ENCODE measurements around the gene C7orf57. TPM values are rescaled to one million over a fixed set of nuclear protein-coding genes. Genes with fewer than 3 reads are reported as not detected.

Gene C7orf57
- total and polyA plus RNA-seq, 2 experiments from 2014 or later, result 0.42 to 2.1 TPM

DNA sequence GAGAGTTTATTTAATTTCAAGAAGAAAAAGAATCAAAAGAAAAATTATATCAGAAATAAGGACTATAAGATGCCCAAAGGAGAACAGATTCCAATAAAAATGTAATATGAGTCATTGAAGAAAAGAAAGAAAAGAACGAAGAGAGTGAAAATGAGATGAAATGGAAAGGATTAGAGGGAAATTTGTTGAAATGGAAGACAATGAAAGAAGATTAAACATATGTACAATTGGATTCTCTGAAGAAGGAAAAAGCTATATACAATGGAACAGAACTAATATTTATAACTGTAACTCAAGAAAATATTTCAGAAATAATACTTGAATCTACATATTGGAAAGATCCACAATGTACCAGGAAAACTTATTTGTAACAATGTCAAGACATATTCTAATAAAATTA, 28.6 kb downstream of the C7orf57 start:
- no peak overlapping the region for H3K4me3 ChIP-seq
- H3K4me2 ChIP-seq, result no peak overlapping the region
- H3K9me2 ChIP-seq (ENCODE audit: insufficient read depth), result no peaks in the 10 kb centered on the region
- no peak overlapping the region for H2AFZ ChIP-seq
- no peaks in the 10 kb centered on the region for H3K79me2 ChIP-seq (replicated peaks; ENCODE audit: insufficient read depth)
- Mint-ChIP-seq H3K9me3 (peaks cover 3% of the 10 kb centered on the region; the same call in 2 of the 3 replicates), H3K27me3 (ENCODE audit: insufficient read depth, low read depth, poor library complexity) (peaks cover 1% of the 10 kb centered on the region), H3K4me3 (no peak overlapping the region), H3K4me1 (no peaks in the 10 kb centered on the region), H3K36me3 (ENCODE audit: low read depth) (no peaks in the 10 kb centered on the region), H3K27ac (no peak overlapping the region)
- no peak overlapping the region for H3K27ac ChIP-seq (ENCODE audit: low read depth)
- DNase-seq (ENCODE audit: low spot score) (no peak), ATAC-seq (no peak)
- TF ChIP-seq EZH2phosphoT487 (IDR thresholded peaks at IDR 0.05; ENCODE audit: unreplicated experiment) (no peak), JUNB (IDR thresholded peaks at IDR 0.05; ENCODE audit: unreplicated experiment) (no peak), POLR2AphosphoS5 (IDR thresholded peaks at IDR 0.05; ENCODE audit: low read depth) (no peak), NANOG (IDR thresholded peaks at IDR 0.05; ENCODE audit: borderline replicate concordance) (no peak), STAT1 (IDR thresholded peaks at IDR 0.05; ENCODE audit: unreplicated experiment) (no peak), ZNF331 (CRISPR knock-in tag; IDR thresholded peaks at IDR 0.05; ENCODE audit: low read depth) (no peak), CREB1 (CRISPR knock-in tag; IDR thresholded peaks at IDR 0.05; ENCODE audit: low read depth) (no peak), ZNF114 (CRISPR knock-in tag; IDR thresholded peaks at IDR 0.05) (no peak), EZH2 (IDR thresholded peaks at IDR 0.05; ENCODE audit: low read depth, unreplicated experiment) (no peak)
- TF ChIP-seq, protein P1, sequence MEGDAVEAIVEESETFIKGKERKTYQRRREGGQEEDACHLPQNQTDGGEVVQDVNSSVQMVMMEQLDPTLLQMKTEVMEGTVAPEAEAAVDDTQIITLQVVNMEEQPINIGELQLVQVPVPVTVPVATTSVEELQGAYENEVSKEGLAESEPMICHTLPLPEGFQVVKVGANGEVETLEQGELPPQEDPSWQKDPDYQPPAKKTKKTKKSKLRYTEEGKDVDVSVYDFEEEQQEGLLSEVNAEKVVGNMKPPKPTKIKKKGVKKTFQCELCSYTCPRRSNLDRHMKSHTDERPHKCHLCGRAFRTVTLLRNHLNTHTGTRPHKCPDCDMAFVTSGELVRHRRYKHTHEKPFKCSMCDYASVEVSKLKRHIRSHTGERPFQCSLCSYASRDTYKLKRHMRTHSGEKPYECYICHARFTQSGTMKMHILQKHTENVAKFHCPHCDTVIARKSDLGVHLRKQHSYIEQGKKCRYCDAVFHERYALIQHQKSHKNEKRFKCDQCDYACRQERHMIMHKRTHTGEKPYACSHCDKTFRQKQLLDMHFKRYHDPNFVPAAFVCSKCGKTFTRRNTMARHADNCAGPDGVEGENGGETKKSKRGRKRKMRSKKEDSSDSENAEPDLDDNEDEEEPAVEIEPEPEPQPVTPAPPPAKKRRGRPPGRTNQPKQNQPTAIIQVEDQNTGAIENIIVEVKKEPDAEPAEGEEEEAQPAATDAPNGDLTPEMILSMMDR (conservative IDR thresholded peaks at IDR 0.05; ENCODE audit: low read depth in 2 of 2), result no peak
- TF ChIP-seq, protein P2, sequence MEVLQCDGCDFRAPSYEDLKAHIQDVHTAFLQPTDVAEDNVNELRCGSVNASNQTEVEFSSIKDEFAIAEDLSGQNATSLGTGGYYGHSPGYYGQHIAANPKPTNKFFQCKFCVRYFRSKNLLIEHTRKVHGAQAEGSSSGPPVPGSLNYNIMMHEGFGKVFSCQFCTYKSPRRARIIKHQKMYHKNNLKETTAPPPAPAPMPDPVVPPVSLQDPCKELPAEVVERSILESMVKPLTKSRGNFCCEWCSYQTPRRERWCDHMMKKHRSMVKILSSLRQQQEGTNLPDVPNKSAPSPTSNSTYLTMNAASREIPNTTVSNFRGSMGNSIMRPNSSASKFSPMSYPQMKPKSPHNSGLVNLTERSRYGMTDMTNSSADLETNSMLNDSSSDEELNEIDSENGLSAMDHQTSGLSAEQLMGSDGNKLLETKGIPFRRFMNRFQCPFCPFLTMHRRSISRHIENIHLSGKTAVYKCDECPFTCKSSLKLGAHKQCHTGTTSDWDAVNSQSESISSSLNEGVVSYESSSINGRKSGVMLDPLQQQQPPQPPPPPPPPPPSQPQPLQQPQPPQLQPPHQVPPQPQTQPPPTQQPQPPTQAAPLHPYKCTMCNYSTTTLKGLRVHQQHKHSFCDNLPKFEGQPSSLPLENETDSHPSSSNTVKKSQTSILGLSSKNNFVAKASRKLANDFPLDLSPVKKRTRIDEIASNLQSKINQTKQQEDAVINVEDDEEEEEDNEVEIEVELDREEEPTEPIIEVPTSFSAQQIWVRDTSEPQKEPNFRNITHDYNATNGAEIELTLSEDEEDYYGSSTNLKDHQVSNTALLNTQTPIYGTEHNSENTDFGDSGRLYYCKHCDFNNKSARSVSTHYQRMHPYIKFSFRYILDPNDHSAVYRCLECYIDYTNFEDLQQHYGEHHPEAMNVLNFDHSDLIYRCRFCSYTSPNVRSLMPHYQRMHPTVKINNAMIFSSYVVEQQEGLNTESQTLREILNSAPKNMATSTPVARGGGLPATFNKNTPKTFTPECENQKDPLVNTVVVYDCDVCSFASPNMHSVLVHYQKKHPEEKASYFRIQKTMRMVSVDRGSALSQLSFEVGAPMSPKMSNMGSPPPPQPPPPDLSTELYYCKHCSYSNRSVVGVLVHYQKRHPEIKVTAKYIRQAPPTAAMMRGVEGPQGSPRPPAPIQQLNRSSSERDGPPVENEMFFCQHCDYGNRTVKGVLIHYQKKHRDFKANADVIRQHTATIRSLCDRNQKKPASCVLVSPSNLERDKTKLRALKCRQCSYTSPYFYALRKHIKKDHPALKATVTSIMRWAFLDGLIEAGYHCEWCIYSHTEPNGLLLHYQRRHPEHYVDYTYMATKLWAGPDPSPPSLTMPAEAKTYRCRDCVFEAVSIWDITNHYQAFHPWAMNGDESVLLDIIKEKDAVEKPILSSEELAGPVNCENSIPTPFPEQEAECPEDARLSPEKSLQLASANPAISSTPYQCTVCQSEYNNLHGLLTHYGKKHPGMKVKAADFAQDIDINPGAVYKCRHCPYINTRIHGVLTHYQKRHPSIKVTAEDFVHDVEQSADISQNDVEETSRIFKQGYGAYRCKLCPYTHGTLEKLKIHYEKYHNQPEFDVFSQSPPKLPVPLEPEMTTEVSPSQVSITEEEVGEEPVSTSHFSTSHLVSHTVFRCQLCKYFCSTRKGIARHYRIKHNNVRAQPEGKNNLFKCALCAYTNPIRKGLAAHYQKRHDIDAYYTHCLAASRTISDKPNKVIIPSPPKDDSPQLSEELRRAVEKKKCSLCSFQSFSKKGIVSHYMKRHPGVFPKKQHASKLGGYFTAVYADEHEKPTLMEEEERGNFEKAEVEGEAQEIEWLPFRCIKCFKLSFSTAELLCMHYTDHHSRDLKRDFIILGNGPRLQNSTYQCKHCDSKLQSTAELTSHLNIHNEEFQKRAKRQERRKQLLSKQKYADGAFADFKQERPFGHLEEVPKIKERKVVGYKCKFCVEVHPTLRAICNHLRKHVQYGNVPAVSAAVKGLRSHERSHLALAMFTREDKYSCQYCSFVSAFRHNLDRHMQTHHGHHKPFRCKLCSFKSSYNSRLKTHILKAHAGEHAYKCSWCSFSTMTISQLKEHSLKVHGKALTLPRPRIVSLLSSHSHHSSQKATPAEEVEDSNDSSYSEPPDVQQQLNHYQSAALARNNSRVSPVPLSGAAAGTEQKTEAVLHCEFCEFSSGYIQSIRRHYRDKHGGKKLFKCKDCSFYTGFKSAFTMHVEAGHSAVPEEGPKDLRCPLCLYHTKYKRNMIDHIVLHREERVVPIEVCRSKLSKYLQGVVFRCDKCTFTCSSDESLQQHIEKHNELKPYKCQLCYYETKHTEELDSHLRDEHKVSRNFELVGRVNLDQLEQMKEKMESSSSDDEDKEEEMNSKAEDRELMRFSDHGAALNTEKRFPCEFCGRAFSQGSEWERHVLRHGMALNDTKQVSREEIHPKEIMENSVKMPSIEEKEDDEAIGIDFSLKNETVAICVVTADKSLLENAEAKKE (CRISPR knock-in tag; IDR thresholded peaks at IDR 0.05), result no peak
- TF ChIP-seq, protein P3, sequence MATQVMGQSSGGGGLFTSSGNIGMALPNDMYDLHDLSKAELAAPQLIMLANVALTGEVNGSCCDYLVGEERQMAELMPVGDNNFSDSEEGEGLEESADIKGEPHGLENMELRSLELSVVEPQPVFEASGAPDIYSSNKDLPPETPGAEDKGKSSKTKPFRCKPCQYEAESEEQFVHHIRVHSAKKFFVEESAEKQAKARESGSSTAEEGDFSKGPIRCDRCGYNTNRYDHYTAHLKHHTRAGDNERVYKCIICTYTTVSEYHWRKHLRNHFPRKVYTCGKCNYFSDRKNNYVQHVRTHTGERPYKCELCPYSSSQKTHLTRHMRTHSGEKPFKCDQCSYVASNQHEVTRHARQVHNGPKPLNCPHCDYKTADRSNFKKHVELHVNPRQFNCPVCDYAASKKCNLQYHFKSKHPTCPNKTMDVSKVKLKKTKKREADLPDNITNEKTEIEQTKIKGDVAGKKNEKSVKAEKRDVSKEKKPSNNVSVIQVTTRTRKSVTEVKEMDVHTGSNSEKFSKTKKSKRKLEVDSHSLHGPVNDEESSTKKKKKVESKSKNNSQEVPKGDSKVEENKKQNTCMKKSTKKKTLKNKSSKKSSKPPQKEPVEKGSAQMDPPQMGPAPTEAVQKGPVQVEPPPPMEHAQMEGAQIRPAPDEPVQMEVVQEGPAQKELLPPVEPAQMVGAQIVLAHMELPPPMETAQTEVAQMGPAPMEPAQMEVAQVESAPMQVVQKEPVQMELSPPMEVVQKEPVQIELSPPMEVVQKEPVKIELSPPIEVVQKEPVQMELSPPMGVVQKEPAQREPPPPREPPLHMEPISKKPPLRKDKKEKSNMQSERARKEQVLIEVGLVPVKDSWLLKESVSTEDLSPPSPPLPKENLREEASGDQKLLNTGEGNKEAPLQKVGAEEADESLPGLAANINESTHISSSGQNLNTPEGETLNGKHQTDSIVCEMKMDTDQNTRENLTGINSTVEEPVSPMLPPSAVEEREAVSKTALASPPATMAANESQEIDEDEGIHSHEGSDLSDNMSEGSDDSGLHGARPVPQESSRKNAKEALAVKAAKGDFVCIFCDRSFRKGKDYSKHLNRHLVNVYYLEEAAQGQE (IDR thresholded peaks at IDR 0.05; ENCODE audit: unreplicated experiment), result no peak
- TF ChIP-seq, protein P4, sequence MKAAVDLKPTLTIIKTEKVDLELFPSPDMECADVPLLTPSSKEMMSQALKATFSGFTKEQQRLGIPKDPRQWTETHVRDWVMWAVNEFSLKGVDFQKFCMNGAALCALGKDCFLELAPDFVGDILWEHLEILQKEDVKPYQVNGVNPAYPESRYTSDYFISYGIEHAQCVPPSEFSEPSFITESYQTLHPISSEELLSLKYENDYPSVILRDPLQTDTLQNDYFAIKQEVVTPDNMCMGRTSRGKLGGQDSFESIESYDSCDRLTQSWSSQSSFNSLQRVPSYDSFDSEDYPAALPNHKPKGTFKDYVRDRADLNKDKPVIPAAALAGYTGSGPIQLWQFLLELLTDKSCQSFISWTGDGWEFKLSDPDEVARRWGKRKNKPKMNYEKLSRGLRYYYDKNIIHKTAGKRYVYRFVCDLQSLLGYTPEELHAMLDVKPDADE (IDR thresholded peaks at IDR 0.05), result no peak
- no peaks in the 10 kb centered on the region for H4K20me1 ChIP-seq (replicated peaks; ENCODE audit: insufficient read depth)
- H3K4me1 ChIP-seq (ENCODE audit: insufficient read depth), result no peaks in the 10 kb centered on the region
- H3K27me3 ChIP-seq (ENCODE audit: insufficient read depth), result no peaks in the 10 kb centered on the region
- no peaks in the 10 kb centered on the region for H3K36me3 ChIP-seq (ENCODE audit: insufficient read depth)
- H3F3A ChIP-seq (replicated peaks; ENCODE audit: low read depth), result no peaks in the 10 kb centered on the region
